Measurements from ENCODE around the gene CFAP74. TPM values are rescaled to one million over a fixed set of nuclear protein-coding genes. Genes with fewer than 3 reads are reported as not detected.

The CFAP74 gene
- total RNA-seq, 3 donors from 2014 or later = 0.29 to 0.98 TPM; not detected in 1

DNA sequence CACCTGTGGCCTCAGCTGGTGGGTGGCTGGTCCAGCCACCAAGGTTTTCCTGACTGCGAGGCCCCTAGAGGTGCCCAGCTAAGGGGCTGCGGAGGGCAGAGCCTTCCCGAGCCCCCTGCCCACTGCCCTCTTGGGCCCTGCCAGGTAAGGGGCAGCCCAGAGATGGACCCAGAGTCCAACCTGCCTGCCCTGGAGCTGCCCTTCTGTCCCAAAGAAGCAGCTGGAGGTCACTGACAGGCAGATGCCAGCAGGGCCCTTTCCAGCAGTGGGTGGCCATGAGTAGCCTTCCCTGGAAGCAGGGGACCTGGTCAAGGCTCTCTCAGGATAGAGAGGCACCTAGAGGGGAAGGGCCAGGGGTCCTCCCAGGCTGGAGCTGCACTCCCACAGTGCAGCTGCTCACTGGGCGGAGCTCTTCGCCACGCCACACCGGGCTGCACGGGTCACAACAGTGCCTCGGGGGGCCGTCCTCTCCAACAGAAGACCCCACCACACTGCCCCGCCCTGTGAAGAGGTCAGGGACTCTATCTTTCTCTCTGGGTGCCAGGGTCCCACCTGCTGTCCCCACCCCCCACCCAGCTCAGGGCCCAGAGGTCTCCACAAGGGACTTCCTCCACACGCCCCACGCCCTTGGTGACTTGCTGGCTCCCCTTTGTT lies 101.8 kb downstream of the CFAP74 start:
- intact Hi-C loops (cut with DNase I; ENCODE audit: low total_unique reads) = no loop called here
- no peaks in the 10 kb centered on the region for H3K27me3 ChIP-seq

DNA sequence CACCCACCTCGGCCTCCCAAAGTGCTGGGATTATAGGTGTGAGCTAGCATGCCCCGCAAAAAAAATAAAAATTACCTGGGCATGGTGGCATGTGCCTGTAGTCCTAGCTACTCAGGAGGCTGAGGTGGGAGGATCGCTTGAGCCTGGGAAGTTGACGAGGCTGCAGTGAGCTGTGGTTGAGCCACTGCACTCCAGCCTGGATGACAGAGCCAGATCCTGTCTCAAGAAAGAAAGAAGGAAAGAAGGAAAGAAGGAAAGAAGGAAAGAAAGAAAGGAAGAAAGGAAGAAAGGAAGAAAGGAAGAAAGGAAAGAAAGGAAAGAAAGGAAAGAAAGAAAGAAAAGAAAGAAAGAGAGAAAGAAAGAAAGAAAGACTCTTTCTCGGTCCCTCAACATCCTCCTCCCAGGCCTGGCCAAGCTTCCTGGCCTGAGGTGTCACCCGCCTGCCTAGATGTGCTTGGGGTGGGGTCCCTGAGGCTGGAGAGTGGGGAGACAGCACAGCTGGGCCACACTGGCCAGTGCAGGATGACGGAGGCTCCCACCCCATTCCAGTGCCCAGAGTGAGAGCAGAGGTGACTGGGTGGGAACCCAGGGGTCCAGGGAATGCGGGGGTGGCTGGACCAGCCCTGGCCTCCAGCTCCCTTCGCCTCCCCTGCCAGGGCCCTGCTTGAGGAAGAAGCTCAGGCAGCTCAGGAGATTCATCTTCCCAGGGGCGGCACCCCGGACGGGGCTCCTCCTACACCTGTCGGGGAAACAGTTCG lies 102.5 kb downstream of the CFAP74 start:
- no peaks in the 10 kb centered on the region for H3K36me3 ChIP-seq
- intact Hi-C loops (cut with DNase I; ENCODE audit: low total_unique reads) = no loop called here
- H3K27ac ChIP-seq = no peak overlapping the region
- H3K27me3 ChIP-seq = no peaks in the 10 kb centered on the region
- no peak overlapping the region for H3K4me3 ChIP-seq
- H3K4me1 ChIP-seq = no peaks in the 10 kb centered on the region
- no peak for DNase-seq (ENCODE audit: low spot score in 2 of 2)
- TF ChIP-seq POLR2AphosphoS5 (IDR thresholded peaks at IDR 0.05) = no peak
- TF ChIP-seq, protein P1, sequence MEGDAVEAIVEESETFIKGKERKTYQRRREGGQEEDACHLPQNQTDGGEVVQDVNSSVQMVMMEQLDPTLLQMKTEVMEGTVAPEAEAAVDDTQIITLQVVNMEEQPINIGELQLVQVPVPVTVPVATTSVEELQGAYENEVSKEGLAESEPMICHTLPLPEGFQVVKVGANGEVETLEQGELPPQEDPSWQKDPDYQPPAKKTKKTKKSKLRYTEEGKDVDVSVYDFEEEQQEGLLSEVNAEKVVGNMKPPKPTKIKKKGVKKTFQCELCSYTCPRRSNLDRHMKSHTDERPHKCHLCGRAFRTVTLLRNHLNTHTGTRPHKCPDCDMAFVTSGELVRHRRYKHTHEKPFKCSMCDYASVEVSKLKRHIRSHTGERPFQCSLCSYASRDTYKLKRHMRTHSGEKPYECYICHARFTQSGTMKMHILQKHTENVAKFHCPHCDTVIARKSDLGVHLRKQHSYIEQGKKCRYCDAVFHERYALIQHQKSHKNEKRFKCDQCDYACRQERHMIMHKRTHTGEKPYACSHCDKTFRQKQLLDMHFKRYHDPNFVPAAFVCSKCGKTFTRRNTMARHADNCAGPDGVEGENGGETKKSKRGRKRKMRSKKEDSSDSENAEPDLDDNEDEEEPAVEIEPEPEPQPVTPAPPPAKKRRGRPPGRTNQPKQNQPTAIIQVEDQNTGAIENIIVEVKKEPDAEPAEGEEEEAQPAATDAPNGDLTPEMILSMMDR (IDR thresholded peaks at IDR 0.05) = no peak
- no peak for TF ChIP-seq POLR2A (IDR thresholded peaks at IDR 0.05)
- no peaks in the 10 kb centered on the region for H3K9me3 ChIP-seq

More for the DNA sequence above, 101.8 kb downstream of the CFAP74 start:
- Histone ChIP-seq H3K4me1 (no peaks in the 10 kb centered on the region), H3K27ac (no peak overlapping the region), H3K36me3 (no peaks in the 10 kb centered on the region), H3K4me3 (no peak overlapping the region), H3K9me3 (no peaks in the 10 kb centered on the region)
- TF ChIP-seq, protein P1 (IDR thresholded peaks at IDR 0.05) = no peak
- TF ChIP-seq POLR2A (IDR thresholded peaks at IDR 0.05) (no peak), POLR2AphosphoS5 (IDR thresholded peaks at IDR 0.05) (no peak)
- DNase-seq (ENCODE audit: low spot score in 2 of 2) = no peak

DNA sequence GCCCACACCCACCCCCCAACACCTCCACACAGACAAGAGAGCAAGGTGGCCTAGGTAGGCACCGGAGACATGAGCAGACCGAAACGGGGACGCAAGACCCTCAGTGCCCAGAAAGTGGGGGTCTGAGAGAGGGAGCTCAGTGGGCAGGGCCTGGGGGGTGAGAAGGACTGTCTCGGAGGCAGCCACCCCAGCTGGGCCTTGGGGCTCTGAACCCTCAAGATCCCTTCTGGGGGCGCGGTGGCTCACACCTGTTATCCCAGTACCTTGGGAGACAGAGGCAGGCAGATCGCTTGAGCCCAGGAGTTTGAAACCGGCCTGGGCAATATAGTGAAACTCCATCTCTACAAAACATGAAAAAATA lies 103.6 kb downstream of the CFAP74 start:
- intact Hi-C loops (cut with DNase I; ENCODE audit: low total_unique reads) = no loop called here
- Histone ChIP-seq H3K9me3 (no peaks in the 10 kb centered on the region), H3K36me3 (no peaks in the 10 kb centered on the region), H3K4me3 (no peak overlapping the region), H3K4me1 (peaks cover 0 to under 1% of the 10 kb centered on the region in 2 donors), H3K27me3 (no peaks in the 10 kb centered on the region), H3K27ac (no peak overlapping the region)
- no peak for TF ChIP-seq POLR2AphosphoS5 (IDR thresholded peaks at IDR 0.05)
- TF ChIP-seq, protein P1 (IDR thresholded peaks at IDR 0.05) = no peak
- TF ChIP-seq POLR2A (IDR thresholded peaks at IDR 0.05) = no peak
- DNase-seq (ENCODE audit: low spot score in 2 of 2) = no peak

DNA sequence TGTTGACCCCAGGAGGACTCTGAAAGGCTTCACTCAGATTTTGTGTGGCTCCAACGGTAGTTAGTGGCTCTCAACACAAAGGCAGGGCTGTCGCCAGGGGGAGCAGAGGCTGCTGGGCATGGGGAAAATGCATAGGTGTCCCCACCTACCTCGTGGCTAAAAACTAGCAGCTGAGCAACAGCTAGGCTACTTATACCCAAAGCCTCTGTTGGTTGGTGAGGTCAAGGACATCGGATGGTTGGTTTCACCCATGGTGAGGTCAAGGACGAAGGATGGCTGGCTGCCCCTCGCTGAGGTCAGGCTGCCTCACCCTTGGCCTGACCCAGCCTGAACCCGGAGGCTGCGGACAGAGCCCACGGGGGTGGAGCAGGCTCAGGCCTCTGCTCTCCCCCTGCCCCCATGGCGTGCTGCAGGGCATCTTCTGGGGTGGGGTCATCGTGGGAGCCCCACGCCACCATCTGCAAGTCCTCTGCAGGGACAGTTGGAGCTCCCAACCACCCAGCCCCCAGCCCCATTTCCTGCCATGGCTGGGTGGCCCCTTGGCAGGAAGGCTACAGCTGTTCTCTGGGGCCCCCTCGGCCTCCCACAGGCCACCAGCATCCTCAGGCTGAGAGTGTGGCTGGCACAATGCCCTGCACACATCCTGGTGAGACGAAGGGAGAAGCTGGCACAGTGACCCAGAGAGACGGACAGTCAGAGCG lies 104.2 kb downstream of the CFAP74 start:
- intact Hi-C loops (cut with DNase I; ENCODE audit: low total_unique reads) = no loop called here
- Histone ChIP-seq H3K4me1 (peaks cover 3 to 5% of the 10 kb centered on the region in 2 donors), H3K9me3 (no peaks in the 10 kb centered on the region), H3K36me3 (no peaks in the 10 kb centered on the region), H3K4me3 (no peak overlapping the region), H3K27ac (no peak overlapping the region), H3K27me3 (no peaks in the 10 kb centered on the region)
- TF ChIP-seq, protein P1 (IDR thresholded peaks at IDR 0.05) = no peak
- TF ChIP-seq POLR2AphosphoS5 (IDR thresholded peaks at IDR 0.05) = no peak
- no peak for TF ChIP-seq POLR2A (IDR thresholded peaks at IDR 0.05)
- no peak for DNase-seq (ENCODE audit: low spot score in 2 of 2)
